IPS-NIHi11 (cell line): ENCODE data around the gene MAGT1.
"Not testable (repeated sequence)": the region's sequence is repeated elsewhere in the genome, so short reads cannot be mapped to it uniquely, and the experiment has no call there.

Experiments used
- DNase-seq: peaks from one replicate; pipeline ENCODE4 v3.0.0; 2012; ENCODE audit warnings: mixed read lengths, low spot score

The MAGT1 gene

GRCh38 chrX:77831544-77831943 is 63.7 kb downstream of the MAGT1 start:
- DNase-seq, result not testable (repeated sequence)

- not testable (repeated sequence) for DNase-seq
Measured at GRCh38 chrX:77821989-77822388, 73.2 kb downstream of the MAGT1 start.

- DNase-seq, result no peak
Measured at GRCh38 chrX:77820091-77820727, 75.0 kb downstream of the MAGT1 start.

- no peak for DNase-seq
Measured at GRCh38 chrX:77814210-77814609, 81.0 kb downstream of the MAGT1 start.

GRCh38 chrX:77802201-77802600 is 93.0 kb downstream of the MAGT1 start:
- no peak for DNase-seq

GRCh38 chrX:77795124-77795523 is 100.1 kb downstream of the MAGT1 start:
- no peak for DNase-seq

- DNase-seq, result no peak
Measured at GRCh38 chrX:77793946-77794345, 101.3 kb downstream of the MAGT1 start.

GRCh38 chrX:77788050-77788449 is 107.2 kb downstream of the MAGT1 start:
- DNase-seq, result peak; percentile 2

- DNase-seq, result no peak
Measured at GRCh38 chrX:77786365-77786680, 108.9 kb downstream of the MAGT1 start.

- DNase-seq, result peak; percentile 82
Measured at GRCh38 chrX:77785486-77786364, 109.5 kb downstream of the MAGT1 start, which contains the start of gene ATRX. Gene ATRX, minus strand, starts transcription at chrX:77786216. Its CDS starts 215 bp downstream, at chrX:77786001.

- no peak for DNase-seq
Measured at GRCh38 chrX:77779695-77780094, 115.5 kb downstream of the MAGT1 start.

- DNase-seq, result no peak
Measured at GRCh38 chrX:77776659-77777058, 118.6 kb downstream of the MAGT1 start.
